HepG2 (cell line): ENCODE results near the gene SLC25A22. TPM values are rescaled to one million over a fixed set of nuclear protein-coding genes. Genes with fewer than 3 reads are reported as not detected.

ENCODE experiments used
- ADNP ChIP-seq: sonication (generic); formaldehyde crosslinking; IDR thresholded peaks from 2 replicates; pipeline ENCODE4 v1.4.0; 2020; ENCODE audit warnings: missing genetic modification reagents
- BCL3 ChIP-seq: sonication (generic); formaldehyde crosslinking; IDR thresholded peaks from 2 replicates; pipeline ENCODE4 v1.5.1; 2020; ENCODE audit warnings: mild to moderate bottlenecking, missing genetic modification reagents, moderate library complexity
- GTF3A ChIP-seq: sonication (generic); formaldehyde crosslinking; conservative IDR thresholded peaks from 2 replicates; pipeline ENCODE4 v1.4.0; 2020; ENCODE audit warnings: mild to moderate bottlenecking, missing genetic modification reagents
- KAT8 ChIP-seq: IDR thresholded peaks from 2 replicates; pipeline ENCODE4 v1.6.1; 2016; ENCODE audit warnings: missing genetic modification reagents, missing compliant biosample characterization
- NFYB ChIP-seq: sonication (generic); formaldehyde crosslinking; IDR thresholded peaks from 2 replicates; pipeline ENCODE4 v1.4.0; 2020; ENCODE audit warnings: missing genetic modification reagents
- PAWR ChIP-seq: sonication (generic); formaldehyde crosslinking; IDR thresholded peaks from 2 replicates; pipeline ENCODE4 v1.4.0; 2020; ENCODE audit warnings: missing genetic modification reagents, mild to moderate bottlenecking, borderline replicate concordance
- PITX1 ChIP-seq: sonication (generic); formaldehyde crosslinking; IDR thresholded peaks from 2 replicates; pipeline ENCODE4 v1.5.1; 2020; ENCODE audit warnings: mild to moderate bottlenecking, missing genetic modification reagents
- SP4 ChIP-seq: sonication (generic); formaldehyde crosslinking; IDR thresholded peaks from 2 replicates; pipeline ENCODE4 v1.8.1; 2023; ENCODE audit warnings: mild to moderate bottlenecking, missing genetic modification reagents
- ZNF180 ChIP-seq: sonication (generic); formaldehyde crosslinking; IDR thresholded peaks from 2 replicates; pipeline ENCODE4 v1.4.0; 2020; ENCODE audit warnings: low read depth, missing genetic modification reagents, borderline replicate concordance
- ZNF260 ChIP-seq: sonication (generic); formaldehyde crosslinking; IDR thresholded peaks from 2 replicates; pipeline ENCODE4 v1.4.0; 2020; ENCODE audit warnings: missing genetic modification reagents, low read depth, mild to moderate bottlenecking, borderline replicate concordance
- ZNF326 ChIP-seq: sonication (generic); formaldehyde crosslinking; IDR thresholded peaks from 2 replicates; pipeline ENCODE4 v1.4.0; 2020; ENCODE audit warnings: missing genetic modification reagents, borderline replicate concordance
- ZNF556 ChIP-seq: sonication (generic); formaldehyde crosslinking; IDR thresholded peaks from 2 replicates; pipeline ENCODE4 v1.4.0; 2020; ENCODE audit warnings: mild to moderate bottlenecking, missing genetic modification reagents, borderline replicate concordance
- ZNF564 ChIP-seq: sonication (generic); formaldehyde crosslinking; IDR thresholded peaks from 2 replicates; pipeline ENCODE4 v1.8.1; 2023; ENCODE audit warnings: mild to moderate bottlenecking, missing genetic modification reagents
- ZNF570 ChIP-seq: sonication (generic); formaldehyde crosslinking; IDR thresholded peaks from 2 replicates; pipeline ENCODE4 v1.4.0; 2020; ENCODE audit warnings: mild to moderate bottlenecking, missing genetic modification reagents, borderline replicate concordance
- ZNF577 ChIP-seq: sonication (generic); formaldehyde crosslinking; IDR thresholded peaks from 2 replicates; pipeline ENCODE4 v1.4.0; 2020; ENCODE audit warnings: mild to moderate bottlenecking, low read depth, missing genetic modification reagents, borderline replicate concordance
- ZNF660 ChIP-seq: sonication (generic); formaldehyde crosslinking; IDR thresholded peaks from 2 replicates; pipeline ENCODE4 v1.5.1; 2020; ENCODE audit warnings: mild to moderate bottlenecking, low read depth, missing genetic modification reagents, borderline replicate concordance
- ZNF724P ChIP-seq: sonication (generic); formaldehyde crosslinking; IDR thresholded peaks from 2 replicates; pipeline ENCODE4 v1.8.0; 2022; ENCODE audit warnings: missing genetic modification reagents, borderline replicate concordance
- polyA plus RNA-seq, 8 experiments: library from polyadenylated mRNA; depleted of rRNA in 3 of 8; stranded (reverse) in 7 of 8; unstranded in 1 of 8; fragments of >200 nt; fragmentation: Illumina TruSeq in 4 of 8; extraction: Trizol in 4 of 8; gene quantifications; 2 replicates each; pipeline versions ENCODE4 v1.2.1 to v1.2.3, GENCODE V29; 2011 to 2016; ENCODE audit warnings: low read depth in 4 of 8, missing spikeins in 1 of 8, mixed read lengths in 1 of 8; ENCODE audit not compliant: insufficient read depth in 1 of 8
- total RNA-seq, 5 experiments: library from RNA; depleted of rRNA; stranded (reverse); fragments of >200 nt; fragmentation: Illumina TruSeq; extraction: Trizol; gene quantifications; 2 replicates each; pipeline ENCODE4 v1.2.3, GENCODE V29; 2016; ENCODE audit warnings: low read depth in 1 of 5
- TF ChIP-seq, protein P1 (sequence below): sonication (generic); formaldehyde crosslinking; IDR thresholded peaks from 2 replicates; pipeline ENCODE4 v1.4.0; 2020; ENCODE audit warnings: missing genetic modification reagents
- TF ChIP-seq, protein P2 (sequence below): sonication (generic); formaldehyde crosslinking; IDR thresholded peaks from 2 replicates; pipeline ENCODE4 v1.8.1; 2022; ENCODE audit warnings: mild to moderate bottlenecking, missing genetic modification reagents
- TF ChIP-seq, protein P3 (sequence below): sonication (generic); formaldehyde crosslinking; IDR thresholded peaks from 2 replicates; pipeline ENCODE4 v1.5.0; 2020; ENCODE audit warnings: mild to moderate bottlenecking, missing genetic modification reagents, moderate library complexity
- TF ChIP-seq, protein P4 (sequence below): sonication (generic); formaldehyde crosslinking; IDR thresholded peaks from 2 replicates; pipeline ENCODE4 v1.5.1; 2020; ENCODE audit warnings: mild to moderate bottlenecking, missing genetic modification reagents, moderate library complexity

Gene SLC25A22
- total and polyA plus RNA-seq, 2 of the 13 experiments (the other 11 are each of a cell fraction or from before 2014, with no cell fraction given): 12.4 to 19.2 TPM

GRCh38 chr11:788009-788640 lies 10.0 kb downstream of the SLC25A22 start (continued):
- TF ChIP-seq BCL3 (CRISPR knock-in tag): no peak
- no peak for TF ChIP-seq ZNF724P (CRISPR knock-in tag)
- TF ChIP-seq, protein P1, sequence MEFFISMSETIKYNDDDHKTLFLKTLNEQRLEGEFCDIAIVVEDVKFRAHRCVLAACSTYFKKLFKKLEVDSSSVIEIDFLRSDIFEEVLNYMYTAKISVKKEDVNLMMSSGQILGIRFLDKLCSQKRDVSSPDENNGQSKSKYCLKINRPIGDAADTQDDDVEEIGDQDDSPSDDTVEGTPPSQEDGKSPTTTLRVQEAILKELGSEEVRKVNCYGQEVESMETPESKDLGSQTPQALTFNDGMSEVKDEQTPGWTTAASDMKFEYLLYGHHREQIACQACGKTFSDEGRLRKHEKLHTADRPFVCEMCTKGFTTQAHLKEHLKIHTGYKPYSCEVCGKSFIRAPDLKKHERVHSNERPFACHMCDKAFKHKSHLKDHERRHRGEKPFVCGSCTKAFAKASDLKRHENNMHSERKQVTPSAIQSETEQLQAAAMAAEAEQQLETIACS (CRISPR knock-in tag): no peak
- TF ChIP-seq SP4 (CRISPR knock-in tag): no peak
- TF ChIP-seq PAWR (CRISPR knock-in tag): no peak
- no peak for TF ChIP-seq ZNF660 (CRISPR knock-in tag)
- no peak for TF ChIP-seq ZNF564 (CRISPR knock-in tag)
- TF ChIP-seq, protein P2, sequence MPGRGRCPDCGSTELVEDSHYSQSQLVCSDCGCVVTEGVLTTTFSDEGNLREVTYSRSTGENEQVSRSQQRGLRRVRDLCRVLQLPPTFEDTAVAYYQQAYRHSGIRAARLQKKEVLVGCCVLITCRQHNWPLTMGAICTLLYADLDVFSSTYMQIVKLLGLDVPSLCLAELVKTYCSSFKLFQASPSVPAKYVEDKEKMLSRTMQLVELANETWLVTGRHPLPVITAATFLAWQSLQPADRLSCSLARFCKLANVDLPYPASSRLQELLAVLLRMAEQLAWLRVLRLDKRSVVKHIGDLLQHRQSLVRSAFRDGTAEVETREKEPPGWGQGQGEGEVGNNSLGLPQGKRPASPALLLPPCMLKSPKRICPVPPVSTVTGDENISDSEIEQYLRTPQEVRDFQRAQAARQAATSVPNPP (CRISPR knock-in tag): no peak
- TF ChIP-seq, protein P3, sequence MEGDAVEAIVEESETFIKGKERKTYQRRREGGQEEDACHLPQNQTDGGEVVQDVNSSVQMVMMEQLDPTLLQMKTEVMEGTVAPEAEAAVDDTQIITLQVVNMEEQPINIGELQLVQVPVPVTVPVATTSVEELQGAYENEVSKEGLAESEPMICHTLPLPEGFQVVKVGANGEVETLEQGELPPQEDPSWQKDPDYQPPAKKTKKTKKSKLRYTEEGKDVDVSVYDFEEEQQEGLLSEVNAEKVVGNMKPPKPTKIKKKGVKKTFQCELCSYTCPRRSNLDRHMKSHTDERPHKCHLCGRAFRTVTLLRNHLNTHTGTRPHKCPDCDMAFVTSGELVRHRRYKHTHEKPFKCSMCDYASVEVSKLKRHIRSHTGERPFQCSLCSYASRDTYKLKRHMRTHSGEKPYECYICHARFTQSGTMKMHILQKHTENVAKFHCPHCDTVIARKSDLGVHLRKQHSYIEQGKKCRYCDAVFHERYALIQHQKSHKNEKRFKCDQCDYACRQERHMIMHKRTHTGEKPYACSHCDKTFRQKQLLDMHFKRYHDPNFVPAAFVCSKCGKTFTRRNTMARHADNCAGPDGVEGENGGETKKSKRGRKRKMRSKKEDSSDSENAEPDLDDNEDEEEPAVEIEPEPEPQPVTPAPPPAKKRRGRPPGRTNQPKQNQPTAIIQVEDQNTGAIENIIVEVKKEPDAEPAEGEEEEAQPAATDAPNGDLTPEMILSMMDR (CRISPR knock-in tag): peak; percentile 34
- TF ChIP-seq ZNF570 (CRISPR knock-in tag): no peak
- no peak for TF ChIP-seq ZNF577
- TF ChIP-seq NFYB: no peak
- TF ChIP-seq, protein P4, sequence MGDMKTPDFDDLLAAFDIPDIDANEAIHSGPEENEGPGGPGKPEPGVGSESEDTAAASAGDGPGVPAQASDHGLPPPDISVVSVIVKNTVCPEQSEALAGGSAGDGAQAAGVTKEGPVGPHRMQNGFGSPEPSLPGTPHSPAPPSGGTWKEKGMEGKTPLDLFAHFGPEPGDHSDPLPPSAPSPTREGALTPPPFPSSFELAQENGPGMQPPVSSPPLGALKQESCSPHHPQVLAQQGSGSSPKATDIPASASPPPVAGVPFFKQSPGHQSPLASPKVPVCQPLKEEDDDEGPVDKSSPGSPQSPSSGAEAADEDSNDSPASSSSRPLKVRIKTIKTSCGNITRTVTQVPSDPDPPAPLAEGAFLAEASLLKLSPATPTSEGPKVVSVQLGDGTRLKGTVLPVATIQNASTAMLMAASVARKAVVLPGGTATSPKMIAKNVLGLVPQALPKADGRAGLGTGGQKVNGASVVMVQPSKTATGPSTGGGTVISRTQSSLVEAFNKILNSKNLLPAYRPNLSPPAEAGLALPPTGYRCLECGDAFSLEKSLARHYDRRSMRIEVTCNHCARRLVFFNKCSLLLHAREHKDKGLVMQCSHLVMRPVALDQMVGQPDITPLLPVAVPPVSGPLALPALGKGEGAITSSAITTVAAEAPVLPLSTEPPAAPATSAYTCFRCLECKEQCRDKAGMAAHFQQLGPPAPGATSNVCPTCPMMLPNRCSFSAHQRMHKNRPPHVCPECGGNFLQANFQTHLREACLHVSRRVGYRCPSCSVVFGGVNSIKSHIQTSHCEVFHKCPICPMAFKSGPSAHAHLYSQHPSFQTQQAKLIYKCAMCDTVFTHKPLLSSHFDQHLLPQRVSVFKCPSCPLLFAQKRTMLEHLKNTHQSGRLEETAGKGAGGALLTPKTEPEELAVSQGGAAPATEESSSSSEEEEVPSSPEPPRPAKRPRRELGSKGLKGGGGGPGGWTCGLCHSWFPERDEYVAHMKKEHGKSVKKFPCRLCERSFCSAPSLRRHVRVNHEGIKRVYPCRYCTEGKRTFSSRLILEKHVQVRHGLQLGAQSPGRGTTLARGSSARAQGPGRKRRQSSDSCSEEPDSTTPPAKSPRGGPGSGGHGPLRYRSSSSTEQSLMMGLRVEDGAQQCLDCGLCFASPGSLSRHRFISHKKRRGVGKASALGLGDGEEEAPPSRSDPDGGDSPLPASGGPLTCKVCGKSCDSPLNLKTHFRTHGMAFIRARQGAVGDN (CRISPR knock-in tag): peak; percentile 41; the same call in 1 of the 2 replicates
- no peak for TF ChIP-seq KAT8 (CRISPR knock-in tag)
- no peak for TF ChIP-seq ADNP
- no peak for TF ChIP-seq ZNF180 (CRISPR knock-in tag)
- no peak for TF ChIP-seq ZNF556 (CRISPR knock-in tag)
- no peak for TF ChIP-seq PITX1 (CRISPR knock-in tag)
- no peak for TF ChIP-seq ZNF260 (CRISPR knock-in tag)
- no peak for TF ChIP-seq GTF3A (CRISPR knock-in tag)
- TF ChIP-seq ZNF326 (CRISPR knock-in tag): no peak
